NCI-H748 treated with DMSO at 0.1 percent for 48 hours (cell line): Measurements from ENCODE around the gene DNAH8.

Experiments used
- DNase-seq: peaks from one replicate; lab custom pipeline; 2025; lab: John Stamatoyannopoulos, UW

Gene DNAH8

GRCh38 chr6:39018103-39018502, 303.0 kb downstream of the DNAH8 start:
- DNase-seq = no peak

- DNase-seq = no peak
Observed at GRCh38 chr6:39020136-39020535, 305.0 kb downstream of the DNAH8 start.

GRCh38 chr6:39021041-39021440, 305.9 kb downstream of the DNAH8 start:
- DNase-seq = no peak

GRCh38 chr6:39021779-39022178, 306.7 kb downstream of the DNAH8 start:
- no peak for DNase-seq

GRCh38 chr6:39026175-39026574, 311.1 kb downstream of the DNAH8 start:
- no peak for DNase-seq

GRCh38 chr6:39029156-39030011, 314.3 kb downstream of the DNAH8 start:
- DNase-seq = no peak

- DNase-seq = no peak
Observed at GRCh38 chr6:39035681-39036080, 320.6 kb downstream of the DNAH8 start.

GRCh38 chr6:39037082-39037508, 322.0 kb downstream of the DNAH8 start:
- no peak for DNase-seq

GRCh38 chr6:39037707-39038106, 322.6 kb downstream of the DNAH8 start:
- no peak for DNase-seq

- no peak for DNase-seq
Observed at GRCh38 chr6:39040080-39040673, 325.1 kb downstream of the DNAH8 start.

GRCh38 chr6:39041072-39041471, 326.0 kb downstream of the DNAH8 start:
- DNase-seq = no peak

- no peak for DNase-seq
Observed at GRCh38 chr6:39043776-39044175, 328.7 kb downstream of the DNAH8 start.

GRCh38 chr6:39044181-39044580, 329.1 kb downstream of the DNAH8 start:
- no peak for DNase-seq

GRCh38 chr6:39047434-39048327, 332.6 kb downstream of the DNAH8 start:
- DNase-seq = no peak

- DNase-seq = no peak
Observed at GRCh38 chr6:39048481-39049399, 333.6 kb downstream of the DNAH8 start, which contains the start of gene GLP1R. Gene GLP1R (plus strand): TSS chr6:39048781. CDS start chr6:39048841, 60 bp downstream.

- no peak for DNase-seq
Observed at GRCh38 chr6:39049575-39050283, 334.6 kb downstream of the DNAH8 start.

GRCh38 chr6:39050453-39051112, 335.5 kb downstream of the DNAH8 start:
- DNase-seq = no peak

GRCh38 chr6:39051399-39052122, 336.4 kb downstream of the DNAH8 start:
- DNase-seq = no peak

- DNase-seq = no peak
Observed at GRCh38 chr6:39053016-39053624, 338.0 kb downstream of the DNAH8 start.
